ENCODE measurements around the gene RPS16. TPM values are rescaled to one million over a fixed set of nuclear protein-coding genes. Genes with fewer than 3 reads are reported as not detected.
A peak's percentile ranks its signal among the peaks of the same experiment; 100 is the strongest.

The RPS16 gene
- total RNA-seq, 1 experiment from 2014 or later, result 2,510 TPM

DNA sequence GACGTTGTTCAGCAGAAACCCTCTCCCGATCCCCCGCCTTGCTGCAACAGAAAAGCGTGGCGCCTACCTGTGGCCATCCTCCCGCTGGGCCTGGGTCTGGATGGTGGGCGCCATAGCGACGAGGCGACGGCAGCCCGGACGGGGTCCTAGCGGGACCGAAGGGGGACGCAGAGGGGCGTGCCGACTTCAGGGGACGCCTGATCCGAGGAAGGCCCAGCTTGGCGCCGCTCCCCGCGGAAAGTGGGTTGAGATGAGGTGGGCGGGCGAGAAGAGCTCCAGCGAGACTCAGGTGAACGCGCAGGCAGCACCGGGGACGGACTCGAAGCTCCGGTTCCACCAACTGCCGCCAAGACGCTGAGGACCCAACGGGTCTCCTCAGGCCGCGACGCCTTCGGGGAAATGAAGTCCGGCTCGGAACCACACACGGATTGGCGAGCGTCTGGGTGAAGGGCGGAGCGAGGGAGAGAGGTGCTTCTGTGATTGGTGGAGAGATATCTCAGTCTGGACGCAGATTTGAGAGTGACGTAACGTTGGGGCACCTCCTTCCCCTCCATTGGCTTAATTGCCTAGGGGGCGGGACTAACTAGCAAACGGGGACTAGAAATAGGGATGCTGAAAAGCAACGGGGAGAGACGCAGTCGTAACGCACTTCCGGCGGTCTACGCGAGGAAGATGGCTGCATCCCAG, 44.9 kb downstream of the RPS16 start, which contains the start of the genes MED29 and PAF1:
Gene MED29 (plus strand): TSS at position 628 of the 687 bp plus-strand sequence. CDS start 45 bp downstream, at position 673.
Gene PAF1 (minus strand): TSS at position 356 of the 687 bp plus-strand sequence. CDS start 242 bp downstream, at position 114.
- H3K27ac ChIP-seq, result peak within 1 kb of the TSS; percentile 86
- no TSS peak for BruUV-seq (replicated peaks)
- H3K4me1 ChIP-seq (replicated peaks; ENCODE audit: insufficient read depth), result peaks cover 14% of the 10 kb centered on the region
- H3K4me2 ChIP-seq, result peak within 1 kb of the TSS; percentile 97
- ChIA-PET POLR2A (ENCODE audit: unreplicated experiment) (interaction anchor here (0.5 to 1.8 kb wide), 8 partner anchors 12 to 988 kb away, joined by 3 to 18 read pairs (median 4); partner anchors contain the start of genes FAM98C, MAP3K10, PLEKHG2 and RPS16), CTCF (interaction anchor here (0.6 to 1.0 kb wide), 2 partner anchors 37 to 45 kb away, joined by 4 to 5 read pairs; partner anchors contain the start of gene RPS16)
- DNase-seq, result peak; percentile 96 to 98
- no peaks in the 10 kb centered on the region for H3K9me2 ChIP-seq (ENCODE audit: insufficient read depth)
- no peaks in the 10 kb centered on the region for H4K20me1 ChIP-seq (ENCODE audit: insufficient read depth)
- peaks cover 38% of the 10 kb centered on the region for H3F3A ChIP-seq (ENCODE audit: insufficient read depth, low read depth)
- H3K36me3 ChIP-seq (ENCODE audit: low read depth), result no peaks in the 10 kb centered on the region
- peak within 1 kb of the TSS; percentile 97 for H3K4me3 ChIP-seq
- H2AFZ ChIP-seq, result peak within 1 kb of the TSS; percentile 93
- no peaks in the 10 kb centered on the region for H3K27me3 ChIP-seq (ENCODE audit: insufficient read depth, low read depth)
- TF ChIP-seq EZH2 (IDR thresholded peaks at IDR 0.05; ENCODE audit: low read depth), result no peak
- TF ChIP-seq, protein P1, sequence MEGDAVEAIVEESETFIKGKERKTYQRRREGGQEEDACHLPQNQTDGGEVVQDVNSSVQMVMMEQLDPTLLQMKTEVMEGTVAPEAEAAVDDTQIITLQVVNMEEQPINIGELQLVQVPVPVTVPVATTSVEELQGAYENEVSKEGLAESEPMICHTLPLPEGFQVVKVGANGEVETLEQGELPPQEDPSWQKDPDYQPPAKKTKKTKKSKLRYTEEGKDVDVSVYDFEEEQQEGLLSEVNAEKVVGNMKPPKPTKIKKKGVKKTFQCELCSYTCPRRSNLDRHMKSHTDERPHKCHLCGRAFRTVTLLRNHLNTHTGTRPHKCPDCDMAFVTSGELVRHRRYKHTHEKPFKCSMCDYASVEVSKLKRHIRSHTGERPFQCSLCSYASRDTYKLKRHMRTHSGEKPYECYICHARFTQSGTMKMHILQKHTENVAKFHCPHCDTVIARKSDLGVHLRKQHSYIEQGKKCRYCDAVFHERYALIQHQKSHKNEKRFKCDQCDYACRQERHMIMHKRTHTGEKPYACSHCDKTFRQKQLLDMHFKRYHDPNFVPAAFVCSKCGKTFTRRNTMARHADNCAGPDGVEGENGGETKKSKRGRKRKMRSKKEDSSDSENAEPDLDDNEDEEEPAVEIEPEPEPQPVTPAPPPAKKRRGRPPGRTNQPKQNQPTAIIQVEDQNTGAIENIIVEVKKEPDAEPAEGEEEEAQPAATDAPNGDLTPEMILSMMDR (conservative IDR thresholded peaks at IDR 0.05), result no peak; the same call in 1 of the 2 replicates
- H3K79me2 ChIP-seq (ENCODE audit: low read depth), result peaks cover 28% of the 10 kb centered on the region
- intact Hi-C loops (cut with micrococcal nuclease; ENCODE audit: unreplicated experiment), result loop anchor here (1.0 to 5.0 kb wide), 2 partner anchors 22 to 56 kb away; partner anchors contain the start of gene SUPT5H
- H3K9me3 ChIP-seq (ENCODE audit: insufficient read depth, low read depth), result no peaks in the 10 kb centered on the region

DNA sequence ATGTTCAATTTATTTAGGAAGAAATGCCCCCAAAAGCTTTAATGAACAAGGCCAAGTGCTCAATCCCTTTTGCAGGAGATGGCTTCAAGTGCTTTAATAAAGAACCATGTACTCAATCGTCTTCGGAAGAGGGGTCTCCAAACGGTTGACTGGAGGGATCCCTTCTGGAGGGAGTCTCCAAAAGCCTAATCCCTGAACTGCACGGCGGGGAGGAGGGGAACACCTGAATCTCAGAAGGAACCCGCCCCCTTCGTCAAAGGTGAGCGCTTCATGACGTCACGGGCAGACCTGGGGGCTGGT, 45.3 kb downstream of the RPS16 start:
- Histone ChIP-seq H3K27ac (peak overlapping the region; percentile 86), H3K36me3 (ENCODE audit: low read depth) (no peaks in the 10 kb centered on the region), H3F3A (ENCODE audit: insufficient read depth, low read depth) (peaks cover 43% of the 10 kb centered on the region), H4K20me1 (ENCODE audit: insufficient read depth) (no peaks in the 10 kb centered on the region), H3K27me3 (ENCODE audit: insufficient read depth, low read depth) (no peaks in the 10 kb centered on the region), H2AFZ (peak overlapping the region; percentile 87), H3K4me3 (peak overlapping the region; percentile 97), H3K79me2 (ENCODE audit: low read depth) (peaks cover 28% of the 10 kb centered on the region), H3K9me2 (ENCODE audit: insufficient read depth) (no peaks in the 10 kb centered on the region), H3K9me3 (ENCODE audit: insufficient read depth, low read depth) (no peaks in the 10 kb centered on the region), H3K4me1 (replicated peaks; ENCODE audit: insufficient read depth) (peaks cover 14% of the 10 kb centered on the region), H3K4me2 (peak overlapping the region; percentile 97)
- ChIA-PET CTCF (no interaction called here), POLR2A (ENCODE audit: unreplicated experiment) (interaction anchor here (0.7 to 1.8 kb wide), 4 partner anchors 22 to 402 kb away, joined by 3 to 18 read pairs (median 8); partner anchors contain the start of genes PLEKHG2 and RPS16)
- BruUV-seq (replicated peaks), result TSS peak; percentile 48
- intact Hi-C loops (cut with micrococcal nuclease; ENCODE audit: unreplicated experiment), result loop anchor here (5.0 kb wide), 1 partner anchor 57 kb away; the partner anchor contains the start of gene SUPT5H
- peak in 1 of 2 experiments; percentile 65 for DNase-seq
- TF ChIP-seq, protein P1 (conservative IDR thresholded peaks at IDR 0.05), result no peak
- TF ChIP-seq EZH2 (IDR thresholded peaks at IDR 0.05; ENCODE audit: low read depth), result no peak

DNA sequence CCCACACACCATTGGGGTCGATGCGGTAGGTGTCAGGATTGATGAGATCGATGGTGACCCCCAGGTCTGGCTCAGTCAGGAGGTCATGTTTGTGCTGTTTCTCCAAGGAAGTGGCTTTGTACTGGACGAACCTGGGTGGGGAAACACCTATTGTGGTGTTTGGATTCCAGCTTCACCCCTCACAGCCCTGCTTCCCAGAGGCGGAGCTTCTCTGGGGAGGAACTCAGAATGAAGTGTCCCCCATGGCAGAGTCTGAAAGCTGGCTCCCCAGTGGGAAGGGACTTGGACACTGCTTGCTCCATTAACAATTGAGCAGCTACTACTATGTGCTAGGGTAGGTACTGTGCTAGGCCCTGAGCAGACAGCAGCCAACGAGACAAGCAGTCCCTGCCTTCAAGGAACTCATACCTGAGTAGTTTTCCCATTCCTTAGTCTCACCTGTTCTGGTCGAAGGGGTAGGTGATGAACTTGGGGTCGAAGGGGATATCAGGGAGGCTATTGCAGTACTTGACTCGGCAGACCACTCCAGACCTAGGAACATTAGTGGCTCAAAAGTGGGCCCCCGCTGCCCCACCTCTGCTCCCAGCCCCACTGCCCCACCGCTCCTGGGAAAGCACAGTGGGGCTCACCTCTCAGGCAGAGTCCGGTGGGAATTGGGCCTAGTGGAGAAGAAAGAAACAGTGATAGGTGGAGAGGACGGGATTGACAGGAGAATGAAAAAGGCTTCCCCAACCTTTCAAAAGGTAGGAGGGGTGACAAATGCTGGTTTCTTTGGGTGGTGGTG, 45.9 kb downstream of the RPS16 start:
- Histone ChIP-seq H3K36me3 (ENCODE audit: low read depth) (no peaks in the 10 kb centered on the region), H3K4me1 (replicated peaks; ENCODE audit: insufficient read depth) (peaks cover 14% of the 10 kb centered on the region)
- CTCF ChIA-PET, result interaction anchor here (0.6 kb wide), 1 partner anchor 987 kb away, joined by 6 read pairs; no protein-coding TSS in a partner anchor

More for the DNA sequence above, 45.9 kb downstream of the RPS16 start:
- Histone ChIP-seq H3K9me2 (ENCODE audit: insufficient read depth) (no peaks in the 10 kb centered on the region), H2AFZ (no peak overlapping the region), H3K4me2 (peak overlapping the region; percentile 97), H3F3A (ENCODE audit: insufficient read depth, low read depth) (peaks cover 44% of the 10 kb centered on the region), H3K9me3 (ENCODE audit: insufficient read depth, low read depth) (no peaks in the 10 kb centered on the region), H3K4me3 (peak overlapping the region; percentile 97), H3K79me2 (ENCODE audit: low read depth) (peaks cover 28% of the 10 kb centered on the region), H4K20me1 (ENCODE audit: insufficient read depth) (no peaks in the 10 kb centered on the region), H3K27ac (peak overlapping the region; percentile 86), H3K27me3 (ENCODE audit: insufficient read depth, low read depth) (no peaks in the 10 kb centered on the region)
- intact Hi-C loops (cut with micrococcal nuclease; ENCODE audit: unreplicated experiment), result loop anchor here (5.0 kb wide), 1 partner anchor 57 kb away; the partner anchor contains the start of gene SUPT5H
- POLR2A ChIA-PET (ENCODE audit: unreplicated experiment), result interaction anchor here (0.5 kb wide), 1 partner anchor 12 kb away, joined by 4 read pairs; no protein-coding TSS in a partner anchor
- TF ChIP-seq EZH2 (IDR thresholded peaks at IDR 0.05; ENCODE audit: low read depth), result no peak
- TF ChIP-seq, protein P1 (conservative IDR thresholded peaks at IDR 0.05), result no peak
- no TSS peak for BruUV-seq (replicated peaks)
- no peak for DNase-seq
